Stimulated activated CD4-positive, alpha-beta T cell treated with anti-CD3 and anti-CD28 coated beads, TNF-alpha, amount 100 ng/mL, for 1 hour (primary cell): ENCODE results near the gene RNF225.
"Not testable (repeated sequence)": the region's sequence is repeated elsewhere in the genome, so short reads cannot be mapped to it uniquely, and the experiment has no call there.

ENCODE experiments used
- DNase-seq, 3 donors: peaks; one replicate each; pipeline ENCODE4 v3.0.0-alpha.2; 2020; ENCODE audit warnings: low read depth in 3 of 3, low spot score in 1 of 3

Gene RNF225

GRCh38 chr19:58361900-58362271, 33.6 kb upstream of the RNF225 start:
- no peak for DNase-seq

GRCh38 chr19:58362272-58362994, 33.0 kb upstream of the RNF225 start, which contains the start of gene ZNF497:
Gene ZNF497 (minus strand): TSS chr19:58362751. CDS start chr19:58357635, 5,116 bp downstream.
- peak; percentile 93 to 94 (median 93) for DNase-seq

- DNase-seq: no peak
These were observed 31.3 kb upstream of the RNF225 start for GRCh38 chr19:58364146-58364545.

- no peak for DNase-seq
These were observed 28.6 kb upstream of the RNF225 start for GRCh38 chr19:58366585-58367430.

DNA sequence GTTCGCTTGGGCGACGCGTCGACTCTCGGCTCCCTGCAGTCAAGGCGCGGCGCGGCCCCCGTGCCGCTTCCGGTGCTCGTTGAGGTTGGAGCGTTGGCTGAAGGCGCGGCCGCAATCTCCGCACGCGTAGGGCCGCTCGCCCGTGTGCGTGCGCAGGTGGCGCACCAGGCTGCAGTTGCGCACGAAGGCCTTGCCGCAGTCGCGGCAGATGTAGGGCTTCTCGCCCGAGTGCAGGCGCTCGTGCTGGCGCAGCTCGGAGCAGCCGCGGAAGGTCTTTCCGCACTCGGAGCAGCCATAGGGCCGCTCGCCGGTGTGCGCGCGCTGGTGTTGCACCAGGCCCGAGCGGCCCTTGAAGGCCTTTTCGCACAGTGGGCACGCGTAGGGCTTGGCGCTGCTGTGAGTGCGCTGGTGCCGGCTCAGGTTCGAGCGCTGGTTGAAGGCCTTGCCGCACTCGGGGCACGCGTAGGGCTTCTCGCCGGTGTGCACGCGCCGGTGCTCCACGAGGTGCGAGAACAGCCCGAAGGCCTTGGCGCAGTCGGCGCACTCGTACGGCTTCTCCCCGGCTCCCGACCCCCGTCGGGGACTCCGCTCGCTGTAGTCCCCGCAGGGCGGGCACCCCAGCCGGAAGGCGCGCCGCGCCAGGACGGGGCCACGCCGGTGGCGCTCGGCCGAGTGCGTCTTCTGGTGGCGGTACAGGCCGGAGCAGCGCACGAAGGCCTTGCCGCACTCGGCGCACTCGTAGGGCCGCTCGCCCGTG, 27.6 kb upstream of the RNF225 start:
- no peak for DNase-seq

- no peak for DNase-seq
These were observed 26.7 kb upstream of the RNF225 start for GRCh38 chr19:58368561-58369360.

DNA sequence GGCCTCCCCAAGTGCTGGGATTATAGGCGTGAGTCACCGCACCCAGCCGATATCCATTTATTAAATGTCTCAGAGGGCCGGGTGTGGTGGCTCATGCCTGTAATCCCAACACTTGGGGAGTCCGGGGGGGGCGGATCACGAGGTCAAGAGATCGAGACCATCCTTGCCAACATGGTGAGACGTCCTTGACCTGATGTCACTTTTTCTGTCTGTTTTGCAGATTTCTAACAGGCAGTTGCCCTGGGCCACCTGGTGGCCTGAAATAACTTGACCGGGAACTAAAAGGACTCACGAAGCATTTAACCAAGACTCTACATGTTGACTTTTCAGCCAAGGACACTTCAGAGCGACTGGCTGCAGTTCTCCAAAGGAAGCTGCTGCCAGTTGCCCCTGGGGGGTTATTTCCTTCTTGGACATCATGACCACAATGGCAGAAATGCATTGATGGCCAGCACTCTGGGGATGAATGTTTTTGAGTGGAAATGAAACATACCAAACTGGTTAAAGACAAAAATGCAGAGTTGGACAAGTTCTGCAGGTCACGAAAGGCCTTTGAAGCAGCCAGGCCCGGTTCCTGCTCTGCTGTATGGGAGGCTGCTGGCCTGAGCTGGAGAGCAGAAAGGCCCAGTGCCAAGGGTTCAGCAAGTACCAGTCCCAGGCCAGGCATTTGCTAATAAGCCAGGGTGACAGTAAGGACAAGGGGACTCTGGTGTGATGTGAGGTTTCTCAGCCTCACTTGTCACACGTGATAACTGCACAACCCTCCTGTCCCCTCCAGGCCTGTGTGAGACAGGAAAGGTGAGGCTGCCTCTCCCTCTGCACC, 22.9 kb upstream of the RNF225 start:
- DNase-seq: no peak

GRCh38 chr19:58374200-58374599, 21.3 kb upstream of the RNF225 start:
- no peak for DNase-seq

GRCh38 chr19:58376724-58377123, 18.7 kb upstream of the RNF225 start:
- not testable (repeated sequence) for DNase-seq

DNA sequence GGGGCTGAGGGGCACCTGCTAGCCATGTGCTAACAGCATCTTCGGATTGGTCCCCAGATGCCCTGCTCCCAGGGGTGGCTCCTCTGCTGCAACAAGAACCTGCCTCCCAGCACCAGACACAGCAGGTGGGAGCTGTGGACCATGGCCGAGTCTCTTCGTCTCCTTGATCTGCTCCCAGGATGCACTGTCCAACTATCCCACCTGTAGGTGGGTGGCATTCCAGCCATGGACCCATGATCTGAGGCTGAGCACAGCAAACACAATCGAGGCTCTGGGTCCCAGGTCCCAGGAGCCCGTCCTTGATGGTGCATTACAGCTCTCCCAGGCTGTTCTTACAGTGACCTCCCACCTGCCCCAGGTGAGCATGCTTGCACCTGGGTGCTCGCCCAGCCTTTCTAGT, 16.2 kb upstream of the RNF225 start:
- no peak for DNase-seq

DNA sequence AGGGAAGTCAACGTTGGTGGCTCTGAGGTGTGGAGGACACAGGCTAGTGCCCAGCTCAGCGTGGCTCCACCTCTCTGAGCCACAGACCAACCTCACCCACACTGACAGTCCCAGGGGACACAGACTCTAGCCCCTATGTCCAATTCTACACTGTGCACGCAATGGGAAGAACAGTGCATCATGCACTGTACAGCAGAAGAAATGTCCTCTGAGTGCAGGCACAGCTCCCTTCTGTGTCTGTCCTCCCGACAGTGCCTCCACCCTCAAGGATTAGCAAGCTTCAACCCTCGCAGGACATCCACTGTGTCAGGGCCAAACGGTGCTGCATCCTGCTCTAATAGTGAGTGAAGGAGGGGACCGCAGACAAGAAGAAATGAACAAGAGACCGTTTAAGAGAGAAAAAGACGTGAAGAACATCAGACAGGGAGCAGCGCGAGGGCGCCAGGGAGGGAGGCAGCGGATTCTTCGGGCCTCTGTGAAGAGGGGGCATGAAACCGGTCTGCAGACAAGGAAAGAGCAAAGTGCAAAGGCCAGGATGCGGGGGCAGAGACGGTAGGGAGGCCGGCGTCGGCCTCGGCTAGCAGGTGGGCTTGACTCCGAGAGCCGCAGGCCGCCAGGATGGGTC, 15.3 kb upstream of the RNF225 start:
- DNase-seq: no peak

GRCh38 chr19:58380662-58381459, 14.6 kb upstream of the RNF225 start, which contains the start of gene ZNF837:
Gene ZNF837 (minus strand): TSS chr19:58381030. CDS start chr19:58369332, 11,698 bp downstream.
- peak; percentile 85 to 98 (median 95) for DNase-seq

GRCh38 chr19:58381460-58382212, 13.8 kb upstream of the RNF225 start:
- no peak for DNase-seq

DNA sequence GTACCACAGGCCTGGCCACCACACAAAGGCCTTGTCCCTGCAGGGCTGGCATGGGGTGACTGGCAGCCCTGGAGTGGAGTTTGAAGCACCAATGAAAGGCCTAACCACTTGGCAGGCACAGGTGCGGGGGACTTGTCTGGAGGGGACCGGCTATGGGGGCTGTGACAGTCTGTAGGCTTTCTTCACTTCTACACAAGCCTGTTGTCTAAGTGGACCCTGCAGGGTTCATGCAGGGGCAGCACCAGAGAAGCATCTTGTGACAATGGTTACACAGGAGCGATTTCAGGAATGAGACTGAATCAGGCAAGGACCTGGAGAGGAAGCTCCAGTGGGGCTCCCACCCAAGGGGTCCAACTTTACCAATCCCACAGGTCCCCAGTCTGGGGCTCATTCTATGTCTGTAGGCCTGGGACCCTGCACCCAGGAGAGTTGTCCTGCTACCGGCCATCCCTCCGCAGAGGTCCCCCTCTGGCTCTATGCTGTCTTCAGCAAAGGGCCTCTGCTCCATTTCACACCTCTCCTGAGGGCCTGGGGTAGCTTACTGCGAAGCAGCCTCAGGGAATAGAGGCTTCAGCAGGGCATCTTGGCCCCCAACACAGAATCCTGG, 12.4 kb upstream of the RNF225 start:
- DNase-seq: no peak

DNA sequence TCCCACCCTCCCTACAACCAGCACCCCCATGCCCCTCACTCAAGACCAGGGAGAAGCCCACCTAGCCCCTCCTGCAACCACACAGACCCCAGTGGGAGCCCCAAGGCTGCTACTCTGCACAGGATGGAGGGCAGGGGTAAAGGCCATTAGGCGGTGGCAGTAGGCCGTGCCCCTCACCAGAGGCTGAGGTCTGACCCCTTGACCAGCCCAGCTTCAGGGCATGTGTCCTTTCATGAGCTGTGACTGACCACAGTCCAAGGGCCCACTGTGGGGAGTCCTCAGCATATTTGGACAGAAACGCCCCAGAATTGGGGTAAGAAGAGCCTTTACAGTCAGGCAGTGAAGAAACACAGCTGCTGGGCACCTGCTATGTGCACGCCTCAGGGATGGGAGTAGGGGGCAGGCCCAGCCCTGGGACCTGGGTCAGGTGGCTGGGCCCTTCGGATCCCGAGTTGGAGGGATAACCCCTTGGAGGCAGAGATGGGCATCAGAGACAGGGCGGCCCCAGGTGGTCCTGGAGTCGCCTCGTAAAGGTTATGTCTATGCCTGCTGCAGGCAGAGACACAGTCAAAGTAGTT, 10.1 kb upstream of the RNF225 start:
- no peak for DNase-seq

DNA sequence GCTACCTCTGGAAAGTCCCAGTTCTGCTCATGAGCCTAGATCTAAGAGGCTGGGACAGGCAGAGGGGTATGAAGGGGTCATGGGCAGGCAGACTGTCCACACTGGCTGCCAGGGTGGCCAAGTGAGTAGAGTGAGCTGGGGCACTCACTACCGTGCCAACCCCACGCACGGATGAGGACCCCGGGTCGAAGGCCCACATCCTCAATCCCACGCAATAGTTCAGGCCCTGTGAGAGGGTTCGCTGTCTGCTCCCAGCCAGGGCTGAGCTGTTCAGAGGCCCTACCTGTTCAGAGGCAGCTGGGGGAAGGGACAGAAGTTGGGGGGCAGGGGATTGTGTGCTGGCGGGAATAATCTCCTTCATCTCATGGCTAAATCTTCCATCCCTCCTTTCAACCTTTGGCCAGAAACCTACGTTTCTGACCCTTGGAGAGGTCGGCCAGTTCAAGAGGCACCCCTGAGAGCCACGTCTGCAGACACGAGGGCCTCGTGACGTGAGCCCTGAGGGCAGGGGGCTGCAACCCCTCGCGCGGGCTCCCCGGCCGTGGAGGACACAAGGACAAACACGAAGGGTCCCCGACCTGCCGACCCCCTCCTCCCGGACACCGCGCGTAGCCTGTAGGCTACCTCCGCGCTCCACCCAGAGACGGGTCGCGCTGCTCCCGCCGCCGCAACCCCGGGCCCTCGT, 9.4 kb upstream of the RNF225 start:
- no peak for DNase-seq
